Measurements from ENCODE around the gene C1S.
"Not testable (repeated sequence)": the region's sequence is repeated elsewhere in the genome, so short reads cannot be mapped to it uniquely, and the experiment has no call there.

C1S gene

GRCh38 chr12:7060353-7060954, at the start of gene C1S:
C1S (plus strand) TSS chr12:7060718; CDS start chr12:7061913, 1,195 bp downstream.
- FAIRE-seq = no peak
- no peak for TF ChIP-seq POLR2A (IDR thresholded peaks at IDR 0.05; ENCODE audit: low read depth, low read length)
- peak; percentile 71 for DNase-seq (ENCODE audit: insufficient read length, low spot score)

- not testable (repeated sequence) for DNase-seq (ENCODE audit: insufficient read length, low spot score); FAIRE-seq
These were observed 49.1 kb upstream of the C1S start for GRCh38 chr12:7011398-7011797.

- no peak for TF ChIP-seq POLR2A (IDR thresholded peaks at IDR 0.05; ENCODE audit: low read depth, low read length)
- FAIRE-seq = no peak
- DNase-seq (ENCODE audit: insufficient read length, low spot score) = no peak
These were observed 48.4 kb upstream of the C1S start for GRCh38 chr12:7012024-7012607.

GRCh38 chr12:7013101-7013500, 47.4 kb upstream of the C1S start:
- no peak for FAIRE-seq
- TF ChIP-seq POLR2A (IDR thresholded peaks at IDR 0.05; ENCODE audit: low read depth, low read length) = no peak
- DNase-seq (ENCODE audit: insufficient read length, low spot score) = no peak

- TF ChIP-seq POLR2A (IDR thresholded peaks at IDR 0.05; ENCODE audit: low read depth, low read length) = no peak
- DNase-seq (ENCODE audit: insufficient read length, low spot score) = no peak
- FAIRE-seq = no peak
These were observed 44.8 kb upstream of the C1S start for GRCh38 chr12:7015555-7016370.

GRCh38 chr12:7016958-7017571, 43.5 kb upstream of the C1S start:
- TF ChIP-seq POLR2A (IDR thresholded peaks at IDR 0.05; ENCODE audit: low read depth, low read length) = no peak
- DNase-seq (ENCODE audit: insufficient read length, low spot score) (no peak), FAIRE-seq (no peak)

GRCh38 chr12:7017870-7018349, 42.6 kb upstream of the C1S start:
- no peak for TF ChIP-seq POLR2A (IDR thresholded peaks at IDR 0.05; ENCODE audit: low read depth, low read length)
- FAIRE-seq (no peak), DNase-seq (ENCODE audit: insufficient read length, low spot score) (peak; percentile 44)

GRCh38 chr12:7018350-7019042, 42.0 kb upstream of the C1S start, which contains the start of gene LPCAT3:
LPCAT3 (minus strand) TSS chr12:7018476; CDS start chr12:7018424, 52 bp downstream.
- peak; percentile 95 for DNase-seq (ENCODE audit: insufficient read length, low spot score)
- peak; percentile 50; the same call in 1 of the 2 replicates for TF ChIP-seq POLR2A (IDR thresholded peaks at IDR 0.05; ENCODE audit: low read depth, low read length)
- FAIRE-seq = no peak

GRCh38 chr12:7019043-7019569, 41.4 kb upstream of the C1S start:
- no peak for FAIRE-seq
- no peak for DNase-seq (ENCODE audit: insufficient read length, low spot score)
- TF ChIP-seq POLR2A (IDR thresholded peaks at IDR 0.05; ENCODE audit: low read depth, low read length) = no peak

- no peak for FAIRE-seq
- TF ChIP-seq POLR2A (IDR thresholded peaks at IDR 0.05; ENCODE audit: low read depth, low read length) = no peak
- peak; percentile 22 for DNase-seq (ENCODE audit: insufficient read length, low spot score)
These were observed 38.6 kb upstream of the C1S start for GRCh38 chr12:7021956-7022355.

GRCh38 chr12:7023114-7023513, 37.4 kb upstream of the C1S start:
- TF ChIP-seq POLR2A (IDR thresholded peaks at IDR 0.05; ENCODE audit: low read depth, low read length) = no peak
- DNase-seq (ENCODE audit: insufficient read length, low spot score) (no peak), FAIRE-seq (no peak)

- FAIRE-seq = no peak
These were observed 33.7 kb upstream of the C1S start for GRCh38 chr12:7026854-7027253.

GRCh38 chr12:7031306-7031705, 29.2 kb upstream of the C1S start:
- DNase-seq (ENCODE audit: insufficient read length, low spot score) = no peak
- TF ChIP-seq POLR2A (IDR thresholded peaks at IDR 0.05; ENCODE audit: low read depth, low read length) = no peak
- FAIRE-seq = no peak

More at GRCh38 chr12:7026854-7027253, 33.7 kb upstream of the C1S start:
- DNase-seq (ENCODE audit: insufficient read length, low spot score) = no peak
- no peak for TF ChIP-seq POLR2A (IDR thresholded peaks at IDR 0.05; ENCODE audit: low read depth, low read length)

Data from H54 (cell line).